MM.1S (cell line): Measurements from ENCODE around the gene PRIMPOL.
A peak's percentile ranks its signal among the peaks of the same experiment; 100 is the strongest.

Experiments
- DNase-seq: peaks from one replicate; pipeline ENCODE4 v3.0.0-alpha.2; 2015
- H2AFZ ChIP-seq: fragments of 300-600 bp; sonication (generic); 2 replicates; pipeline ENCODE4 v1.6.0; 2016; ENCODE audit warnings: antibody characterized with exemption, low read length
- H3F3A ChIP-seq: fragments of 300-600 bp; sonication (generic); 2 replicates; pipeline ENCODE4 v1.6.1; 2016; ENCODE audit warnings: mild to moderate bottlenecking, antibody characterized with exemption, low read length, moderate library complexity, mixed read lengths; ENCODE audit not compliant: insufficient read depth
- H3K27ac ChIP-seq: fragments of 300-600 bp; sonication (generic); 2 replicates; pipeline ENCODE4 v1.5.1; 2016; ENCODE audit warnings: mild to moderate bottlenecking, low read length
- H3K27me3 ChIP-seq: fragments of 300-600 bp; sonication (generic); replicated peaks from 2 replicates; pipeline ENCODE4 v1.6.0; 2016; ENCODE audit warnings: low read length; ENCODE audit not compliant: insufficient read depth
- H3K36me3 ChIP-seq: fragments of 300-600 bp; sonication (generic); replicated peaks from 2 replicates; pipeline ENCODE4 v1.6.1; 2016; ENCODE audit warnings: mild to moderate bottlenecking, low read length, mixed read lengths; ENCODE audit not compliant: insufficient read depth
- H3K4me1 ChIP-seq: fragments of 300-600 bp; sonication (generic); 2 replicates; pipeline ENCODE4 v1.6.1; 2016; ENCODE audit warnings: low read length, mixed read lengths
- H3K4me2 ChIP-seq: fragments of 300-600 bp; sonication (generic); 2 replicates; pipeline ENCODE4 v1.6.0; 2016; ENCODE audit warnings: low read depth, low read length
- H3K4me3 ChIP-seq: fragments of 300-600 bp; sonication (generic); 2 replicates; pipeline ENCODE4 v1.5.1; 2016; ENCODE audit warnings: low read length, mixed read lengths
- H3K79me2 ChIP-seq: fragments of 300-600 bp; sonication (generic); 2 replicates; pipeline ENCODE4 v1.6.1; 2016; ENCODE audit warnings: mixed run types, low read length, mixed read lengths
- H3K9ac ChIP-seq: fragments of 300-600 bp; sonication (generic); 2 replicates; pipeline ENCODE4 v1.6.1; 2016; ENCODE audit warnings: low read length, mixed read lengths
- H3K9me2 ChIP-seq: fragments of 300-600 bp; sonication (generic); replicated peaks from 2 replicates; pipeline ENCODE4 v1.6.1; 2016; ENCODE audit warnings: mild to moderate bottlenecking, low read length, mixed read lengths; ENCODE audit not compliant: insufficient read depth
- H3K9me3 ChIP-seq: fragments of 300-600 bp; sonication (generic); replicated peaks from 2 replicates; pipeline ENCODE4 v1.6.1; 2016; ENCODE audit warnings: mild to moderate bottlenecking, low read length, mixed read lengths; ENCODE audit not compliant: insufficient read depth
- H4K20me1 ChIP-seq: fragments of 300-600 bp; sonication (generic); 2 replicates; pipeline ENCODE4 v1.6.1; 2016; ENCODE audit warnings: mild to moderate bottlenecking, low read length, moderate library complexity, mixed read lengths; ENCODE audit not compliant: insufficient read depth
- CTCF ChIP-seq: fragments of 300-600 bp; sonication (generic); IDR thresholded peaks from 2 replicates; pipeline ENCODE4 v1.5.1; 2016; ENCODE audit warnings: antibody characterized with exemption, low read length, mixed read lengths
- EZH2 ChIP-seq: fragments of 300-600 bp; sonication (generic); optimal IDR thresholded peaks from 2 replicates; pipeline ENCODE3; 2017; ENCODE audit warnings: low read depth, mild to moderate bottlenecking, antibody characterized with exemption, low read length, mixed read lengths
- EZH2phosphoT487 ChIP-seq: fragments of 300-600 bp; sonication (generic); IDR thresholded peaks from 2 replicates; pipeline ENCODE4 v1.6.1; 2018; ENCODE audit warnings: antibody characterized with exemption, low read length

The PRIMPOL gene

GRCh38 chr4:184660978-184661377 is 11.4 kb downstream of the PRIMPOL start:
- TF ChIP-seq CTCF (no peak), EZH2phosphoT487 (no peak), EZH2 (no peak)
- no peak overlapping the region for H3K27ac ChIP-seq
- no peak overlapping the region for H3K4me2 ChIP-seq
- H3K4me3 ChIP-seq = no peak overlapping the region
- no peak overlapping the region for H2AFZ ChIP-seq
- H3F3A ChIP-seq = no peaks in the 10 kb centered on the region
- no peak for DNase-seq
- no peak overlapping the region for H3K9ac ChIP-seq
- no peaks in the 10 kb centered on the region for H3K9me2 ChIP-seq
- H3K4me1 ChIP-seq = peaks cover 5% of the 10 kb centered on the region
- no peaks in the 10 kb centered on the region for H3K27me3 ChIP-seq
- H3K36me3 ChIP-seq = no peaks in the 10 kb centered on the region
- no peaks in the 10 kb centered on the region for H3K9me3 ChIP-seq
- no peaks in the 10 kb centered on the region for H3K79me2 ChIP-seq
- H4K20me1 ChIP-seq = no peaks in the 10 kb centered on the region

GRCh38 chr4:184662236-184662635 is 12.7 kb downstream of the PRIMPOL start:
- H4K20me1 ChIP-seq = no peaks in the 10 kb centered on the region
- no peaks in the 10 kb centered on the region for H3K9me2 ChIP-seq
- no peaks in the 10 kb centered on the region for H3K79me2 ChIP-seq
- H3K36me3 ChIP-seq = no peaks in the 10 kb centered on the region
- peak overlapping the region; percentile 22; the same call in 1 of the 2 replicates for H3K4me2 ChIP-seq
- no peak overlapping the region for H3K27ac ChIP-seq
- H3F3A ChIP-seq = no peaks in the 10 kb centered on the region
- H3K4me3 ChIP-seq = no peak overlapping the region
- no peak for TF ChIP-seq CTCF
- TF ChIP-seq EZH2 = no peak
- TF ChIP-seq EZH2phosphoT487 = no peak
- DNase-seq = no peak
- no peak overlapping the region for H2AFZ ChIP-seq
- no peaks in the 10 kb centered on the region for H3K27me3 ChIP-seq
- no peak overlapping the region for H3K9ac ChIP-seq
- H3K9me3 ChIP-seq = no peaks in the 10 kb centered on the region
- H3K4me1 ChIP-seq = peaks cover 16% of the 10 kb centered on the region

GRCh38 chr4:184664445-184665210 is 15.1 kb downstream of the PRIMPOL start:
- no peak for DNase-seq
- TF ChIP-seq EZH2 (no peak), EZH2phosphoT487 (no peak), CTCF (no peak)
- no peak overlapping the region for H3K27ac ChIP-seq

More at GRCh38 chr4:184664445-184665210, 15.1 kb downstream of the PRIMPOL start:
- Histone ChIP-seq H3F3A (peaks cover 16% of the 10 kb centered on the region), H3K4me3 (no peak overlapping the region), H2AFZ (no peak overlapping the region), H3K79me2 (no peaks in the 10 kb centered on the region), H3K27me3 (no peaks in the 10 kb centered on the region), H3K9ac (no peak overlapping the region), H3K9me2 (no peaks in the 10 kb centered on the region), H3K36me3 (no peaks in the 10 kb centered on the region), H3K4me1 (peaks cover 39% of the 10 kb centered on the region), H3K9me3 (no peaks in the 10 kb centered on the region), H4K20me1 (no peaks in the 10 kb centered on the region), H3K4me2 (no peak overlapping the region)
